HG03558 (cell line): ENCODE data around the gene CCDC182.

Source experiments
- ATAC-seq: cut with Tn5 transposase; IDR thresholded peaks from one replicate; pipeline ENCODE4 v1.9.1; 2021; ENCODE audit warnings: moderate number of reproducible peaks; ENCODE audit not compliant: unreplicated experiment; ENCODE audit errors: extremely low read depth

CCDC182 gene

DNA sequence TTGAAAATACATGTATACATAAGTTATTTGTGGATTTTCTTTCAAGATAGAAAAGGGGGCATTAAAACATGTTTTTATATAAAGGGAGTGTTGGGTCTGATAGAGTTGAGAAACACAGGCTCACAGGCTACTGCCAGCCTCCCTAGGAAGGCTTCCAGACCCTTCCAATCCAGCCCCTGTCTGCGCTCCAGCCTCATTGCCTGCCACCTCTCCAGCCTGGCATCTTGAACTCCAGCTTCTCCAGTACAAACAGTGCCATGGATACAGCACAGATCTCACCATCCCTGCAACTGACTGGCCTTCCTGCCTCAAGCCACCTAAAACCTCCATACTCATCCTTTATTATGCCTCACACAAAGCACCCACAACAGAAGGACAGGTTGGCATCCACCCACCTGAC, 40.7 kb downstream of the CCDC182 start:
- no peak for ATAC-seq

DNA sequence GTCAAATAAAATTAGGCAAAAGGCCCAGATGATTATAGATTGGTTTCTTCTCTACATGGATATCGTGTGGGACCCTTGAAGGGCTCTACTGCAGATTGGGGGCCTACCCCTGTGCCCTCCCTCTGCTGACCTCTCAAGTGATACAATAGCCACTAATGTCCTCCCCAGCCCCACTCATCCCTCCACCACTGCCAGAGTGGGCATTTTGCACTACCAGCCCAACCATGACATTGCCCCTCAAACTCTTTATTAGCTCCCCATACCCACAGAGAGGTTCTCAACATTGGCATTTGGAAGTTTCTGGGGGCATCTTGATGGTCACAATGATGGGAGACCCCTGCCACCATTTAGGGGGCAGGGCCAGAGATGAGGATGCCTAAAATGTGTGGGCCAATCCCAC, 41.8 kb downstream of the CCDC182 start:
- ATAC-seq: no peak

DNA sequence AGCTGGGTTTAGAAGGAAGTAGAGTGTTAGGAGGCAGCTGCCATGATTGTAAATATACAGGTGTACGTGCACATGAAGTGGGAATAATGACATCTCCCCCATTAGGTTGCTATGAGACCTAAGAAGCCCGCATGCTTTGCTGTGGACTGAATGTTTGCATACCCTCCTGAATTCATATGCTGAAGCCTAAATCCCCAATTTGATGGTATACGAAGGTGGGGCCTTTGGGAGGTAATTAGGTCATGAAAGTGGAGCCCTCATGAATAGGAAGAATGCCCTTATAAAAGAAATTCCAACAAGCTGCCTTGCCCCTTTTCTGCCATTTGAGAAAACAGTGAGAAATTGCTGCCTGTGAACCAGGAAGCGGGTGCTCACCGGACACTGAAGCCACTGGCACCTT, 44.0 kb downstream of the CCDC182 start:
- ATAC-seq: no peak

DNA sequence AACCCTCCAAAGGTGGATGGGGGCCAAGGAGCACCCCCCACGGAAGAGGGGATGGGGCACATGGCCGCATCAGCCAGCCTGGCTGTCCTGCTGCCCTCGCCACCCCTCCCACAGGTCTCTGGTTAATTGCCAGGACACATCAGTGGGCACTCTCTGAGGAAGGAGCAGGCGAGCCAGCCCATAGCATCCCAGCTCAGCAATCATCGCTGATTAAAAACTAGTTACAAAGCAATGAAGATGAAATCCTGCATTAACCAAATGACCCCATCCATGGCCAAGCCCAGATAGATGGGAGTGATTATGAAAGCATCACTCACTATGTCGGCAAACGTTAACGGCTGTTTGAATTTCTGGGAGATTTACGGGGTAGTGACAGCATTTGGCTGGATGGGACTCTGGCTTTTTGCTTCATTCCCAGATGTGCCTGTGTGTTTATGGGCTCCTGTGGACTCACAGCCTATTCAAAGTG, 45.3 kb downstream of the CCDC182 start:
- ATAC-seq: no peak

DNA sequence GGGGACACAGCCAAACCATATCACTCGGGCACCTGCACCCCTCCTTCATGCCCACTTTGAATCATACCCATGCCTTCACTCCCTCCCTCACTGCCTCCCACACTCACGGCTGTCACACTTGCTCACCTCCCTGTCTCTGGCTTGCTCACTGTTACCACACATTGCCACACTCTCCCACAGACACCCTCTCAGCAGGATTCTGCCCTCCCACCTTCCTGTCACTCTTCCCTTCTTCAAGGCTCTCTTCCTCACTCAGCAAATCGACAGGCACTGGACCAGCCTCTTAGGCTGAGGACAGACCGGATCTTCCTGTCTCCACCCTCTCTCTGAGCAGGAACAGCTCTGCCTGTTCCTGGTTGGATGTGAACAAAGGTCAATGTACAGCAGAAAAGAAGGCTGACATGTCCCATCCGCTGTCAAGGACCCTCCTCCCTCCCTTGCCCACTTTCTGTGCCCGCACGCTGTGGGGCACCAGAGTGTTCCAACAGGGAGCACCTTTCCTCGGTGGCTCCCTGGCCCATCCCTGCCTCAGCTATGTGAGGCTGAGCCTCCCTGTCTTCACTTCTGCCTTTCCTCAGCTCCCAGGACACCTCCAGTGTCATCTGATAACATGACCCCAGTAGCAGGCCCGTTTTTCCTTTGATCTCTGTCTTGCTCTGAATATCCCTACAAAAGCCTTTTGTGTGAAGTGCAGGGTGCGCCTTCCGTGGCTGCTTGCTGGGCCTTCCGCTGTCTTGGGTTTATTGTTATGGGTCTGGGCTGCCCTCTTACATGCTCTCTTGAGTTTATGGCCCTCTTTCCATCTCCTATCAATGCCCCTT, 47.0 kb downstream of the CCDC182 start:
- no peak for ATAC-seq

DNA sequence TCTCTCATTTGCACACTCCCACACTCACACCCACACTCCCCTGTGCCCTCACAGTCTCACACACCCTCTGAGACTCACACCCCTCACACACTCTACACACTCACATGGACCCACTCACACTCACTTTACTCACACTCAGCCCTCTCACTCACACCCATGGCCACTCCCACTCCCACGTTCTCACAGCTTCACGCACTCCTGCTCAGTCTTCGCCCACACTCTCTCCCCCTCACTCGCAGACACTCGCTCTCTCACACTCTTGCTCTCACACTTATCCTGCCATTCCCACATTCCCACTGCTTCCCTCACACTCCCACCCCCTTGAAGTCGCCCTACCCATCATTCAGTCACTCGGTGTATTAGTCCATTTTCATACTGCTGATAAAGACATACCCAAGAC, 47.9 kb downstream of the CCDC182 start:
- no peak for ATAC-seq

DNA sequence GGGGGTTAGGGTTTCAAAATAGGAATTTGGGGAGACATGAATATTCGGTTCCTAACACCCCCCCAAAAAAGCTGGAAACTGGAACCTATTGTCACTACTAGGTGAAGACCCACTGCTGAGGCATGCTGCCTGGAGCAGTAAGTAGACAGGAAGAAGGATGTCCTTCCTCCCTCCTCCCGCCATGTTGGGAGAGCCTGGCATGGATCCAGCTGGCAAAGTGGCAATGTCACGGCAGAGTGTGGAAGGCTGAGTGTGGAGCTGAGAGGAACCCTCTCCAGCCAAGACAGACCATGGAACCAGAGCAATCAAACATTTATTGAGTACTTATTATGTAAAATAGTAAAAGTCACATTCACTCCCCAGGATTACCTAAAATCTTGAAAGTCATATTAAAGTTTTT, 49.0 kb downstream of the CCDC182 start:
- no peak for ATAC-seq
